ENCODE data around the gene HOXA13.

HOXA13 gene

DNA sequence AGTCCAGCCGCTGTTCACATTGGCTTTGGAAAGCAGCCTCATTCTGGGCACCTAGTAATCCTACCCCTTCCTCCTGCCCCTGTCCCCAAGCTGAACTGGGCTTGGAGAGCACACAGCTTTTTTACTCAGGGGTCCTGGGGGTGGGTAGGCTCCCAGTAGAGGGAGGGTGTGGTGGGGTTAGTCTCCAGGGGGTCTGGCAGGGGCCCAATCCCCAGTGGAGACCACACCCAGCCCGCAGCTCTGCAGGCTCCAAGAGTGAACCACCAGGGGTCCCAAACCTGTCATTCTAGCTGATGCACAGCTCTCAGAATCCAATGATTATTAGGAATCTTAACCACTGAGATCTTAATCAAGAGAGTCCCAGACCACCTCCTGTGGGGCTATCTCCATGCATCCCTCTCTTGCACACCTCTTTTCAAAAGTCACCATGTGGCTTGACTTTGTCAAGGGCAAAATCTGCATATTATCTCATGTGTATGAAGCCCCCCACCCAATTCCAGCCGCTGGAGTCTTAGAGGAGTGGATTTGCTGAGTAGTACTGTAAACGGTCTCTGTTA is 17.5 kb downstream of the HOXA13 start:
- no peak for DNase-seq (ENCODE audit: low read depth in 3 of 3, low spot score in 1 of 3)

DNA sequence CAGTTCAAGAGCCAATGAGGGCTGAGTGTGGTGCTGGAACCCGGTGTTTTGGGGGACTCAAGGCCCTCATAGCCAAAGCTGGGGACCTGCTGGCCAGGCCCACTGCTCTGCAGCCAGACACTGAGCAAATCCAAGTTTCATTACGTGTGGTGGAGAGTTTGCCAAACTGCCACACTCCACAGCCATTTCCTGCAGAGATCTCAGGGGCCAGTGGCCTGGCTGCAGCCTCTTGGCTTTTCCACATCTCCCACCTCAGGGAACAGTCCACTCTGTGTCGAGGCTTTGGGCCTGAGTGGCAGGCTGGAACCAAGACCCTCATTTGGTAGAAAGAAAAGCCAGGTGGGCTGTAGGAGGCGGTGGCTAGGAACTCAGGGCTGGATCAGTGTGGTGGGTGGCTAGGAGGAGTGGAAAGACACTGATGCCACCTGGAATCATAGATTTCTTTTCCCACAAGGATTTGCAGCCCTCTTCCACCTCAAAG is 18.1 kb downstream of the HOXA13 start:
- no peak for DNase-seq (ENCODE audit: low read depth in 3 of 3, low spot score in 1 of 3)

DNA sequence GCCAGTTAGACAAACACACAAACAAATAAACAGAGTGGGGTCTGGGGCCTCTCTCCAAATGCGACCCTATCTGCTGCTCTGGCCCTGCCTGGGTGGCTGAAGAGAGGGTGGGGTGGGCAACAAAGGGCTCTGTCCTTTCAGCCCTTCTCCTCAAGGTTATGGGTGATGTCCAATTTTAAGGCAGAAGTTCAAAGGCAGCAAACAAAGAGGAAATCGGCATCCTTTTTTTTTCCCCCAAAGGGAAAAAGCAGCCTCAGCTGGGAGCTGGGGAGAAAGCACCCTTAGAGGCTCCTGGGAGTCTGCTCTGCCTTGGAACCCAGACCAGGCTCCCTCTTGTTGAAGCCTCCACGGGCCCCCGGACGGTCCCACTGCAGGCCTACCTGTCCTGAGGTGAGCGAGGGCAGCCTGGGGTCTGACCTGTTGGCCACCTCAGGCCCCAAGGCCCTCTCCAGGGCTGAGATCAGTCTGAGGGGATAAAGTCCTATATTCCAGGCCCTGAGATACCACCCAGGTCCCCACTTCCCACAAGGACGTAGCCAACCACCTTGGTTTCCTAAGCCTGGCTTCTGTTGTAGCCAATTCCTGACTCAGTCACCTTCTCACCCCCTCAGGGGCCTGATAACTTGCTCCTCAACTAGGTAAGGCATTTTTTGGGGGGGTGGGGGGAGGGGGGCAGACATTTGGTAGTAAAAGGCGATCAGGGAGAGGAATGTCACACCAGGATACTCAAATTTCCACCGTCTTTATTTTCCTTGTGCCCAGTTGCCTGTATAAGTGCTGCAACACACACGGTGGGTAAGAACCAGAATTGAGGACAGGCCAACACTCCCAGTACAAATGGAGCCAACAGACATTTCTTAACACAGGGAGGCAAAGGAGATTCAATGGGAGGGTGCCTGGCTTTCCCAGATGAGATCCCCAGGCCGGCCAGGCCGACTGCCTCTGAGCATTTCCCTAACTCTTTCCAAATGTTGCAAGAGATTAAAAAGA is 19.2 kb downstream of the HOXA13 start:
- no peak for DNase-seq (ENCODE audit: low read depth in 3 of 3, low spot score in 1 of 3)

DNA sequence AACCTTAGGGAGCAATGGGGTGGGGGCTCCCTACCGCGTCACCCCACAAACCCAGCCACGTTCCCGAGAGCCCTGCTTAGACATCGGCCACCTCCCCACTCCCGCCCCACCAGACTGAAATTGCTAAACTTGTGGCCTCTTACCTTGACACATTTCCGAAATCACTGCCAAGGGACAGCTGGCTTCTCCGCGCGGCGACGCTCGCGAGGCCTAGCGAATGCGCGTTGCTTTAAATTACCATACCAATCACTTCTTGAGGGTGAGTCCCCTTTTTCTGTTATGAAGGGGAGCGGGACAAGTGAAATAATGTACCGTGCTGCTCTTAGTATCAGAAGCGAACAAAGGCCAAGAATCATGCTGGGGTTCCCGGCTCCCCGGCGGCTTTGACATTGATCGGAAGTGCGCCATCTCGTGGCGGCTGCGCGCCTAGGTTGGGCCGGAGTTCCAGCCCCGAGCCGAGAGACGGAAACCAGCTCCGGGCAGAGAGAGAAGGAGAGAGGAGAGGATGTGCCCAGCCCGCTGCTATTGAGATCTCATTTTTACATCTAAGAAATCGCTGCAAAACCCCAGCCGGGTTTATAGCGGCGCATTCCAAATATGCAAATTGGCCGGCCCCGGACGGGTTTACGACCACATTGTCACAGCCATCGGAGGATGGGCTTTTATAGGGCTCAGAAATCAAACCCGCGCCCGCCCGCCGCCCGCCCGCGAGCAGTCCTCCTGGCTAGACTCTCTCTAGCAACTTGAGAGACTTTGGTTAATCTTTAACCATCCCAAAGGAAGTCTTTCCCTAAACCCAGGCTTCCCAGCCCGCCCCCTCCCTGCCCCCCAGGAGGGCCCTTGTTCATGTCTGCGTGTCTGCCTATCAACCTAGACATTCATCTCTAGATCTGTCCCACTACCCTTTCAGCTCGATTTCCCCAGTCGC is 20.1 kb downstream of the HOXA13 start:
- DNase-seq (ENCODE audit: low read depth in 3 of 3, low spot score in 1 of 3): peak in 1 of 3 donors; percentile 55

DNA sequence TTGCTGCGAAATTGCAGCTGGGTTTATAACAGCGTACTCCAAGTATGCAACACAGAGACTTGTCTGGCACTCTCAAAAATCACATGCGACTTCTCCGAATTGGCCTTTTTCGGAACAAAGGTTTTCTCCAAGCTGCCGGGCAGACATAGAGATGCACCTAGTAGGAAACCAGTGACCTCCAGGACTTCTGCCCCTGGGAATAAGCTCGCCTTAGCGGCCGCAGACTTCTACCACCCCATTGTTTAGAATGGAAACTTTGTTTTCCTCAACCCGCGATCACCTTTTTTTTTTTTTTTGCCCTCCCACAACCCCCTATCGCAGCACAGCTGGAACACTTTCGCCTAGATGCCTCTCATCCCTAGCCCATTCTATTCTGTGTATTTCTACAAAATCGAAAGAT is 20.9 kb downstream of the HOXA13 start:
- no peak for DNase-seq (ENCODE audit: low read depth in 3 of 3, low spot score in 1 of 3)

DNA sequence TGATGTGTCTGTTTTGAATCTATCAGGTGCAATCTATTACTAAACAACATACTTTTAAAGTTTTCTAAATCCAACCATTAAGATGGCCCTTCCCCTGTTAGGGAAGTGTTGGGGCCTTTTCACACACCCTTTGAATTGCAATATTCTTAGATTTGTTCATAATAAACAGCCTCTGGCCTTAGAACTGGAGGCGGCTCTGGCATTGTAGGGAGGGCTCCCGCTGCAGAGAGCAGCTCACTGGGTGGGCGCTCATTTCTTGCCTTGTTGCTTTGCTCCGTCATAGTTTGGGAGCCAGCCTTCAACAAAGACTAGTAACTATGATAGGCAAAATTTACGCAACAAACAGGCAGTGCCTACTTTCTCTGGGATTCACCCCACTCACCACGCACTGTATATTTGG is 21.5 kb downstream of the HOXA13 start:
- DNase-seq (ENCODE audit: low read depth in 3 of 3, low spot score in 1 of 3): no peak

DNA sequence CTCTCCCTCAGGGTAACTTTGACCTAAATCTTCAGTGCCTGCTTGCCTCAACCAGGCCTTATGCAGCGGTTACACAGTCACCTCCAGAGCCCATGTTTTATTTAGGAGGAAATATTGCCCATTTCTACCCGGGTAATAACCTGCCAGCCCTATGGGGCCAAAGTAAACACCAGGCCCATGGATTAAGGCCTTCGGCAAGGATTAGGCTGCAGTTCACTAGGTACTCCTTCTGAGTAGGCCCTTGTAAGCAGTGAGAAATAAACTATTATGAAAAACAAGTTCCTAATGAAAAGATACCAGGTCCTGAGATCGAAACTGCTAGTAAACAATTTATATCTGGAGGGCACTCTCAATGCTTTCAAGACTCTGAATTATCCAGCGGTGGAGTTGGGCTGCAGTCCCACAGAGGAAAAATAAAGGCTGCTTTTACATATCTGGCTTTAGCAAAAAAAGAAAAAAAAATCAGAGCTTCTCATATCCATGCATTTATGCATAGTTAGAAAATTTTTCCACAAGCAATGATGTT is 22.0 kb downstream of the HOXA13 start:
- DNase-seq (ENCODE audit: low read depth in 3 of 3, low spot score in 1 of 3): no peak

DNA sequence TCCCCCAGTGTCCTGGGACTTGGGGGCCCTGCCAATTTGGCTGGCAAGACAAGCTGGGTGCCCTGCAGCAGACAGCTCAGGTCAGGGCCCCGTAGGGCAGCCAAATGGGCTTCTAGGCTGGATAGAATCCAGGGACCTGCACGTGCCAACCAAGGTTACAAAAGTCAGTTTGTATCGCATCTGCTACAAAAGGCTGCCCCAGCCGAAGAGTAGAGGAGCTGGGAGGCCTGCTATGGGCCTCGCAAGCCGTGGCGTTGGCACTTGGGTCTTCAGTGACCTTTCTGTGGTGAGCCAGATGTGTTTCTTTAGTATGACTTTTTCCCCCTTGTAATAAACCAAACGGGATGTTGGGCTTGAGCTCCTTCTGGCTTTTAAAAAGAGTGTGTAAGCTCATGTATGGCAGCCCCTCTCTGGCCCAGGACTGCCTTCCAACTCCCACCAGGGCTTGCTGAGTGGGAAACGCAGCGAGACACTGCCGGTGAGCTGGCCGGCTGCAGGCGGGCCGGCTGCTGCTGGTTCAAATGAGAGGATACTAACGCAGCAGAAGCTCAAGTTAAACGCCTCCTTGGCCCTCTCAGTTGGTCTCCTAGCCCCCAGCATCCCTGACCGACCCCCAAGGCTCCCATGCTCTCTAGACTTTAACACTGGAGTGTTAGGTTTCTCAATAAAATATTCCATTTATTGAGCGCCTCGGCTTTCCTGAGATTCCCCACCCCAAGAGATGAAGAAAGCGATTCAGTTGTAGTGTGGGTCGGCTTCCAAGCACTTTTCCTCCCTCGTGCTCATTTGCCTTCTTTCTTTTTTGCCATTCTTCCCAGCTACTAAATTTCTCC is 22.7 kb downstream of the HOXA13 start:
- no peak for DNase-seq (ENCODE audit: low read depth in 3 of 3, low spot score in 1 of 3)

DNA sequence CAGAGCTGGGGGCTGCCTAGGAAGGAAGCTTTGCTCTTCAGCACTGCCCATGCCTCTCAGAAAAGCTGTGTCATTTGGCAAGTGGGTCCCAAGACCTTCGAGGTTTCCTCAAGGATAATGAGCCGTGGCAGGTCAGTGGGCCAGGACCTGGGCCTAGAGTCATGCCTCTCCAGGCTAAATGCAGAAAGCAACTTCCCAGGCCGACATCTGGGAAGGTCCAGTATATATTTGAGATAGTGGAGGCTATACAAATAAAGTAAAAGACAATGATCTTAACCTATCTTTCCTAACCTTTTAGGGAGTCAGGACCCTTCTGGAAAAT is 23.4 kb downstream of the HOXA13 start:
- no peak for DNase-seq (ENCODE audit: low read depth in 3 of 3, low spot score in 1 of 3)

DNA sequence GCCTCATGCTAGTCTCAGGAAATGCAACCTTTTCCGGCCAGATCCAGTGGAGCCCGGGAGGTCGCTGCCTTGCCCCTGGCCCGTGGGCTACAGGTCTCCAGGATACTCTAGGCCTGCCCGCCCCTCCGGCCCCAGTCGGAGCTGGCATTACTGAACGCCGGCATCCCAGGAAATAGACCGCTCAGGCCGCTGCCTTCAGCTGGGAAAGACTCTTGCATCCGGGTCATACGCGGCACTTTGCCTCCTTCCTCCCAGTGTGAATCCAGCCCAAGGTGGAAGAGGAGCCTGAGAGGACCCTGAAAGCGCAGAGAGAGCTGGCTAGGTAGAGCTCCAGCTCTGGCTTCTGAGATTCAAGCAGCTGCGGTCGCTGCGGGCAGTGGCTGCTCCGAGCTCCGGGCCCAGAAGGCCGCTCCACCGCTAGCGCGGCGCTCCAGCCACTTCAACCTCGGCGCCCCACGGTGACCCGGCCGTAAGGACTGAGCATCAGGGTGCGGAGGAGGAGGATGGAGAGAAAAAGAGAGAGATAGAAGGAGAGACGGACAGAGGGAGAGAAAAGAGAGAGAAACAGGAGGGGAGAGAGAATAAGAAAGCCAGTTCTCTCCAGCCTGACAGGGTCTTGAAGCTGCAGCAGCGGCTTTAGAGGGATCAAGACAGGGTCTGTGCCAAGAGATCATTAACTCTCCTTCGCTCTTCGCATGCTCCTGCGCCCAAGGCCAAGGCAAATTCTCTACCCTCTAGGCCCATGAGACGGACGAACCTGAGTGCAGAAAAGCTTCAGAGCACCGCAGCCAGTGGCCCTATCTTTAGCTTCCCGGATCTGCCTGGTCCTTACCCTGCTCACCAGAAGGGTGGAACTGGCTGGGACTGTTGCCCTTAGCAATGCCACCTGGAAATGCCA is 24.0 kb downstream of the HOXA13 start:
- DNase-seq (ENCODE audit: low read depth in 3 of 3, low spot score in 1 of 3): no peak

DNA sequence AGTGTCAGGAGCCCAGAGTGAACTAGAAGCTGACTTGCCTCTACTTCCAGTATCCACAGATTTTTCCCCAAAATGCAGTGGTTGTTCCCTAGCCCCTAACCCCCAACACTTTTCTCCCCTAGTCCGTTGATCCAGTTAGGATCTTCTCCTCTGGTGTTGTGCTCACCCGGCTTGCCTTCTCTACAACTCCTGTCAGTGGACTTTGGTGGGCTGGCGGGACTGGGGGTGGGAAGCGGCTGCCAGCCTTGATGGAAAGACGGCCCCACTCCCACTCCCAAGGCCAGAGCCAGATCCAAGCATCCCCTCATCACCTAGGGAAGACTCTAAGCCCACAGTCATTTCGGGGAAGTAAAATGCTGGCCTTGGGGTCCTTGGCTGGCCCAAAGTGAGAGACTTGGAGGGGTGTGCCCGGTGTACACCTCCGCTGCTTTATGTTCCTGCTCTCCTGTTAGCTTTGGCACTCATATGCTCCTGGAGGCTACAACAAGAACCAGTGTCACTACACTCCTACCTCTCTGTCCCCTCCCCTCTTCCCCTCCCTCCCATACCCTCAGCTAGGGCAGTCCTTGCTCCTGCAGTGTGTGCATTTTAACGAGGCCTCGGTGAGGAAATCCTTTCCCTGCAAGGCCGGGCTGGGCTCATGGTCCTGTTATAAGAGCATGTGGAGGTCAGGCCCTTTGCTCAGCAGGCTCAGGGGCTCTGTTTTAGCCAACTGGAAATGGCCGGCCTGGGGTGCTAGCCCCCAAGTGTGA is 24.8 kb downstream of the HOXA13 start:
- DNase-seq (ENCODE audit: low read depth in 3 of 3, low spot score in 1 of 3): no peak

DNA sequence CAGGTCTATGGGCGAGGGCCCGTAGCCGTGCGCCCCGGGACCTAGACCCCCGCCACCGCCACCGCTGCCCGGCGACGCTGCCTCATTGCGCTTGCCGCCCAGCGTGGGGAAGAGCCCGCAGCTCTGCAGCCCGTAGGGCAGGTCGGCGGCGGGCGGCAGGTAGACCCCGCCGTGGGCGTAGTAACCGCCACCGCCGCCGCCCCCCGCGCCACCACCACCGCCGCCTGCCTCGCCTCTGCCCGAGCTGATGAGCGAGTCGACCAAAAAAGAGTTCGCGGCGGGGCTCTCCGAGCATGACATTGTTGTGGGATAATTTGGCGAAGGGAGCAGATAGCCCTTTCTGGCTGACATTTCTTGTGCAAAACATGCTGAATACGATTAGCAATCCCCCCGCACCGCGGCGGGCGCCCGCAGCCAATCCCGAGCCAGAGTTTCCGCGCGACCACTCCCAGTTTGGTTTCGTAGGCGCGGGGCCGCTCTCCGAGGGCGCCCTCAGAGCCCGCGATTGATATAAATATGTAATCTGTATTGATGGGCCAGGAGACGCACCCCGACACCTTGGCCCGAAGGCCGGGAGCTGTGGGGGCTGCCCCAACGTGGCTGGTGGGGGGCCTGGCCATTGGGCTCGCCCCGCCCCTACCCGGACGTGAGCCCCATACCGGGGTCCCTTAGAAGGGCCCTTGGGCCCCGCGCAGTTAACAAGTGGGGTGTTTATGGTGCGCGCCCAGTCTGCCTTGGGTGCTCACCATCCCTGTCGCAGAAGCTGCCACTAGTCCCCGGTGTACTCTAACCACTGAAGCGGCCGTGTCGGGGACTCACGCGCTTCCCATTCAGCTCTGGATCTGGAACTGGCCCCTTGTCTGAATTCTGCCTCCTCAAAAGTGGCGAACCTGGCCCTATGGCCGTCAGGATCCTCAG is 25.7 kb downstream of the HOXA13 start, which contains the start of gene HOXA10:
TSS of gene HOXA10 (minus strand) at position 365 of the 918 bp plus-strand sequence. CDS start at position 351, 14 bp downstream.
- peak in 1 of 3 donors; percentile 0 for DNase-seq (ENCODE audit: low read depth in 3 of 3, low spot score in 1 of 3)

DNA sequence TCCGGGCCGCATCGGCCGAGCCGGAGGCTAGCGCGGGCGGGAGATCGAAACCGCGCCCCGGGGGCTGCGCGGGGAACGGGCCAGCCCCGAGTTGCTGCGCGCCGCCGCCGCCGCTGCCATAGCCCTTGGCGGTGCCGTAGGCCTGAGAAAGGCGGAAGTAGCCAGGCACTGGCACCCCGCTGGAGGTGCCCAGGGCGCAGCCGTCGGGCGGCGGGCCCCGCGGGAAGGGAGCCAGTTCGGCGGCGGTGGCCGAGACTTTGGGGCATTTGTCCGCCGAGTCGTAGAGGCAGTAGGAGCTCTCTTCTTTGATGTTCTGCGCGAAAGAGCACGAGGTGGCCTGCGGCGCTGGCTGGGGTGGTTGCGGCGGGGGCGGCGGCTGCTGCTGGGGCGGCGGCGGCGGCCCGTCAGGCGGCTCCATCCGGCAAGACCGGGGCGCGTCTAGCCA is 26.4 kb downstream of the HOXA13 start:
- DNase-seq (ENCODE audit: low read depth in 3 of 3, low spot score in 1 of 3): peak in 1 of 3 donors; percentile 12

DNA sequence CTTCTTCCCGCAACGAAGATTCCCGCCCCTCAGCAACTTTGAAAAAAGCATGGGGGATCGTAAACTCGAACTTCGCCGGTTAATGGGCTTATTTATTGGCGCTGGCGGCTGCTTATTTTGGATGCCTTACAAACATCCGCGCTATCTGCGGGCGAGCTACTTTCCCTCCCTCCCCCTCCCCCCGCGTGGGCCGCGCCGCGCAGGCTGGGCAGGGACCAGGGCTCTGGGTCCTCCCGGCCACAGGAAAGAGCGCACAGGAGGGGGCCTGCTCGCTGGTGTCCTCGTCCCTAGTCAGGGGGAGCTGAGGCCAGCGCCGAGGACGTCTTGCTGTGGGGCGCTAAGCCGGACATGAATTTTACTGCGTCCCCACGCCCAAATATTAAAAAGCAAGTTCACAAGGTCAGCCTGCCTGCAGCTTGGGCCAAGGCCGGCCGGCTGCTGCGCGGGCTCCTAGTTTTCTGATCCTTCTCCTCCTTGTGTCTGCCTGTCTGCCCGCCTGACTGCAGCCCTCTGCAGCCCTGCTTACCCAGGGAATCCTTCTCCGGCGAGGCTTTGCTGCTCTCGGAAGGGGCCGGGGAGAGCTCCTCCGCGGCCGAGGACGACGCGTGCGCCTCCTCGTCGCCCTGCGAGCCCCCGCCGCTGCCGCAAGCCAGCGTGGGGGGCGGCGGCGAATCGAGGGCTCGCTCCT is 26.9 kb downstream of the HOXA13 start:
- DNase-seq (ENCODE audit: low read depth in 3 of 3, low spot score in 1 of 3): no peak

DNA sequence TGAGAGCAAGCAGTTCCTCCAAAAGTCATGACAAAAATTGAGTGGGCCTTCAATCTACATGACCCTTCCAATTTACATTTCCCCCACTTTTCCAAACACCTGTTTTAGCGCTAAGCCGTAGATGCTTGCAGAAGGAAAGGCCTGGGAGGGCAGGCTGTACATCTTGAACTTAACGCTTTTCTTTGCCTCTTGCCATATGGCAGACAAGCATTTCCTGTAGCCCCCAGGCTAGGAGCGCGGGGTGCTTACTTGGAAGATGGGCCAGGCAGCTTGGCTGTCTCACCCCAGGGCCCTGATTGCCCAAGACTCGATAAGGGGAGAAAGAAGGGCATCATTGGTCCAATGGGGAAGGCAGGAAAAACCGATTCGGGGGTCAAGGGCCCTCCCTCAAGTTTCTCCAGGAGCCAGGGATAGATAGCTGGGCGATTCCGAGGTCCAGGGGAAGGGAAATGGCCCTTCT is 27.5 kb downstream of the HOXA13 start:
- no peak for DNase-seq (ENCODE audit: low read depth in 3 of 3, low spot score in 1 of 3)

DNA sequence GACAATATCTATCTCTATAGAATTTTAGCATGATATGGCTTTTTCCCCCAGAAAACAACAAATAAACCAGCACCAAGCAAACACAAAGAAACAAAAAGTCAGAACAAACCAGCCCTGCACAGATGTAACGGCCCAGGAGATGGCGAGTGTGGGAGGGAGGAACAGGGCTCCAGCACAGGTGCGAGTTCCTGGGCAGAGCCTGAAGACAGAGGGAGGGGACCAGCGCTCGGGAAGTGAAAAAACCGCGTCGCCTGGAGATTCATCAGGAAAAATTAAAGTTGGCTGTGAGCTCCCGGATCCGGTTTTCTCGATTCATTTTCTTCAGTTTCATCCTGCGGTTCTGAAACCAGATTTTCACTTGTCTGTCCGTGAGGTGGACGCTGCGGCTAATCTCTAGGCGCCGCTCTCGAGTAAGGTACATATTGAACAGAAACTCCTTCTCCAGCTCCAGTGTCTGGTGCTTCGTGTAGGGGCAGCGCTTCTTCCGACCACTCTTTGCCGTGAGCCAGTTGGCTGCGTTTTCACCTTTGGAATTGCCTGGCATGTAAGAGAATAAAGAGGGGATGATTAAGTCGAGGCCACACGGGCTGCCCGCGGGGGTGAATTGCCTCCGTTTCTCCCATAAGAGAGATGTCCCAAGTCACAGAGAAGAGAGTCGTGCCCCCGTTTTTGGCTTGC is 28.1 kb downstream of the HOXA13 start:
- DNase-seq (ENCODE audit: low read depth in 3 of 3, low spot score in 1 of 3): no peak
